H1 (cell line): ENCODE measurements around the gene NME7. TPM values are rescaled to one million over a fixed set of nuclear protein-coding genes. Genes with fewer than 3 reads are reported as not detected.

Experiments
- CTCF ChIA-PET: fragments of 300-600 bp; sonication (Branson Sonifier 250); formaldehyde crosslinking; loops from one replicate; lab custom pipeline; 2021; ENCODE audit not compliant: partially characterized antibody; lab: Charles Lee
- POLR2A ChIA-PET: fragments of 300-600 bp; sonication (Branson Sonifier 250); formaldehyde crosslinking; loops from one replicate; lab custom pipeline; 2021; ENCODE audit warnings: inconsistent platforms; ENCODE audit not compliant: partially characterized antibody; lab: Charles Lee
- DNase-seq, 2 experiments: peaks; one replicate each; pipeline versions ENCODE4 v3.0.0 to v3.0.0-alpha.2; 2010 to 2022; ENCODE audit warnings: low spot score in 2 of 2, low read depth in 1 of 2, mixed read lengths in 1 of 2
- FAIRE-seq: peaks from 2 replicates; lab custom pipeline; 2011; peaks lifted over from hg19 to GRCh38; lab: Jason Lieb, UNC
- H2AFZ ChIP-seq: 2 replicates; pipeline ENCODE4 v1.8.1; 2012; ENCODE audit warnings: low read length, inconsistent platforms
- H2AK5ac ChIP-seq: 2 replicates; pipeline ENCODE4 v1.6.1; 2013; ENCODE audit warnings: low read depth, low read length
- H2BK120ac ChIP-seq: replicated peaks from 2 replicates; pipeline ENCODE3; 2013; ENCODE audit warnings: low read depth, low read length, inconsistent platforms
- H2BK12ac ChIP-seq: 2 replicates; pipeline ENCODE4 v1.6.1; 2013; ENCODE audit warnings: low read depth, low read length
- H2BK15ac ChIP-seq: 2 replicates; pipeline ENCODE4 v1.6.1; 2013; ENCODE audit warnings: low read length
- H2BK20ac ChIP-seq: 2 replicates; pipeline ENCODE4 v1.6.1; 2013; ENCODE audit warnings: low read length
- H2BK5ac ChIP-seq: 2 replicates; pipeline ENCODE4 v1.6.1; 2013; ENCODE audit warnings: low read depth, low read length
- H3K14ac ChIP-seq: 2 replicates; pipeline ENCODE4 v1.6.1; 2013; ENCODE audit warnings: inconsistent platforms; ENCODE audit not compliant: insufficient read length
- H3K18ac ChIP-seq: 2 replicates; pipeline ENCODE4 v1.6.1; 2013; ENCODE audit warnings: low read length; ENCODE audit errors: extremely low read depth
- H3K23ac ChIP-seq: 2 replicates; pipeline ENCODE4 v1.6.1; 2013; ENCODE audit warnings: inconsistent platforms; ENCODE audit not compliant: insufficient read length
- H3K23me2 ChIP-seq: 2 replicates; pipeline ENCODE4 v1.6.1; 2013; ENCODE audit warnings: low read depth, low read length
- H3K27ac ChIP-seq: 2 replicates; pipeline ENCODE4 v1.6.1; 2011; ENCODE audit warnings: low read depth, low read length, inconsistent platforms
- H3K27me3 ChIP-seq, 4 experiments: replicated peaks in 1 of 4; 1 replicate in 1 of 4; 2 replicates in 3 of 4; pipeline versions ENCODE4 v1.6.1 to v1.8.1; 2011 to 2013; ENCODE audit warnings: low read length in 3 of 4, mild to moderate bottlenecking in 3 of 4, inconsistent platforms in 2 of 4, mixed read lengths in 2 of 4, moderate library complexity in 1 of 4; ENCODE audit not compliant: control insufficient read depth in 3 of 4, insufficient read depth in 3 of 4; ENCODE audit errors: extremely low read depth in 1 of 4
- H3K36me3 ChIP-seq, 4 experiments: 2 replicates each; pipeline versions ENCODE4 v1.6.1 to v1.8.1; 2011 to 2013; ENCODE audit warnings: mild to moderate bottlenecking in 4 of 4, low read length in 3 of 4, moderate library complexity in 2 of 4, control low read depth in 1 of 4, inconsistent platforms in 1 of 4; ENCODE audit not compliant: insufficient read depth in 4 of 4, control insufficient read depth in 2 of 4
- H3K4ac ChIP-seq: replicated peaks from 2 replicates; pipeline ENCODE3; 2013; ENCODE audit warnings: low read length, low read depth, mixed read lengths, inconsistent platforms; ENCODE audit not compliant: insufficient read length
- H3K4me1 ChIP-seq, 4 experiments: replicated peaks in 1 of 4; 1 replicate in 1 of 4; 2 replicates in 3 of 4; pipeline versions ENCODE4 v1.6.1 to v1.8.1; 2011 to 2013; ENCODE audit warnings: low read length in 3 of 4, inconsistent platforms in 2 of 4, mixed read lengths in 1 of 4; ENCODE audit not compliant: insufficient read depth in 4 of 4, control insufficient read depth in 3 of 4
- H3K4me2 ChIP-seq, 2 experiments: 2 replicates each; pipeline versions ENCODE4 v1.6.1 to v1.8.1; 2011 to 2013; ENCODE audit warnings: low read depth in 2 of 2, low read length in 2 of 2, control low read depth in 1 of 2, inconsistent platforms in 1 of 2, mild to moderate bottlenecking in 1 of 2; ENCODE audit not compliant: insufficient read depth in 1 of 2
- H3K4me3 ChIP-seq, 4 experiments: fragments of 200-600, 300-600 bp in 1 of 4; sonication (generic), shearing (Covaris generic), sonication (Bioruptor Twin) in 1 of 4; 2 replicates each; pipeline versions ENCODE4 v1.5.1 to v1.8.1; 2011 to 2016; ENCODE audit warnings: low read length in 4 of 4, low read depth in 3 of 4, control low read depth in 2 of 4, inconsistent platforms in 2 of 4, mild to moderate bottlenecking in 2 of 4, mixed read lengths in 1 of 4, moderate library complexity in 1 of 4; ENCODE audit not compliant: insufficient read depth in 2 of 4; ENCODE audit errors: extremely low read depth in 1 of 4
- H3K56ac ChIP-seq: replicated peaks from 2 replicates; pipeline ENCODE3; 2013; ENCODE audit warnings: low read depth, mild to moderate bottlenecking, mixed read lengths, low read length, inconsistent platforms; ENCODE audit not compliant: insufficient read length
- H3K79me1 ChIP-seq: 2 replicates; pipeline ENCODE4 v1.6.1; 2013; ENCODE audit warnings: low read depth, low read length, control low read depth
- H3K79me2 ChIP-seq, 2 experiments: 2 replicates each; pipeline versions ENCODE4 v1.6.1 to v1.8.1; 2012 to 2013; ENCODE audit warnings: low read length in 2 of 2, mild to moderate bottlenecking in 2 of 2, inconsistent platforms in 1 of 2; ENCODE audit not compliant: insufficient read depth in 2 of 2, control insufficient read depth in 1 of 2
- H3K9ac ChIP-seq, 4 experiments: replicated peaks in 1 of 4; 1 replicate in 1 of 4; 2 replicates in 3 of 4; pipeline versions ENCODE4 v1.6.1 to v1.8.1; 2011 to 2013; ENCODE audit warnings: low read depth in 3 of 4, low read length in 3 of 4, control low read depth in 2 of 4, mild to moderate bottlenecking in 2 of 4, moderate library complexity in 2 of 4, inconsistent platforms in 1 of 4; ENCODE audit errors: extremely low read depth in 1 of 4
- H3K9me3 ChIP-seq, 2 experiments: 2 replicates each; pipeline versions ENCODE4 v1.6.1 to v1.8.1; 2012 to 2013; ENCODE audit warnings: mild to moderate bottlenecking in 2 of 2, moderate library complexity in 2 of 2, control low read depth in 1 of 2, inconsistent platforms in 1 of 2, low read depth in 1 of 2, low read length in 1 of 2, mixed read lengths in 1 of 2; ENCODE audit not compliant: insufficient read depth in 2 of 2
- H4K20me1 ChIP-seq, 2 experiments: replicated peaks in 1 of 2; 2 replicates each; pipeline versions ENCODE3 to v1.8.1; 2011 to 2013; ENCODE audit warnings: inconsistent platforms in 2 of 2, low read length in 2 of 2, mild to moderate bottlenecking in 1 of 2; ENCODE audit not compliant: insufficient read depth in 2 of 2, control insufficient read depth in 1 of 2
- H4K5ac ChIP-seq: 2 replicates; pipeline ENCODE4 v1.6.1; 2013; ENCODE audit warnings: low read length, low read depth, mixed read lengths, inconsistent platforms; ENCODE audit not compliant: insufficient read length
- H4K8ac ChIP-seq: 2 replicates; pipeline ENCODE4 v1.8.0; 2013; ENCODE audit warnings: mild to moderate bottlenecking, moderate library complexity, low read length, inconsistent platforms; ENCODE audit not compliant: insufficient read depth; ENCODE audit errors: extremely low read depth
- H4K91ac ChIP-seq: replicated peaks from 2 replicates; pipeline ENCODE3; 2013; ENCODE audit warnings: low read length, mixed read lengths, inconsistent platforms; ENCODE audit not compliant: insufficient read length
- CBX5 ChIP-seq: fragments of 300-800, 300-1000 bp; sonication (generic); IDR thresholded peaks from 2 replicates; pipeline ENCODE4 v1.7.1; 2016; ENCODE audit warnings: antibody characterized with exemption, low read length, low read depth
- HDAC6 ChIP-seq: IDR thresholded peaks from one replicate; pipeline ENCODE4 v1.7.1; 2012; ENCODE audit warnings: low read depth, mild to moderate bottlenecking, inconsistent platforms, low read length, moderate library complexity
- KDM1A ChIP-seq: fragments of 200-600, 300-600 bp; sonication (generic); IDR thresholded peaks from 2 replicates; pipeline ENCODE4 v1.7.1; 2016; ENCODE audit warnings: mild to moderate bottlenecking, low read length, borderline replicate concordance
- SIN3A ChIP-seq, 2 experiments: IDR thresholded peaks in 1 of 2; conservative IDR thresholded peaks in 1 of 2; 2 replicates each; pipeline ENCODE4 v1.6.1; 2011 to 2012; ENCODE audit warnings: low read length in 2 of 2, improper control_type of control experiment in 1 of 2, low read depth in 1 of 2, mild to moderate bottlenecking in 1 of 2
- SIRT6 ChIP-seq: IDR thresholded peaks from one replicate; pipeline ENCODE4 v1.7.1; 2012; ENCODE audit warnings: low read length, inconsistent platforms
- SIX5 ChIP-seq: IDR thresholded peaks from 2 replicates; pipeline ENCODE4 v1.6.1; 2011; ENCODE audit warnings: mild to moderate bottlenecking, low read depth, low read length
- SUZ12 ChIP-seq: fragments of 200-600 bp; sonication (generic); IDR thresholded peaks from 2 replicates; pipeline ENCODE4 v1.6.1; 2012; ENCODE audit warnings: mild to moderate bottlenecking, inconsistent platforms, low read length, moderate library complexity, mixed read lengths
- TAF7 ChIP-seq: optimal IDR thresholded peaks from 2 replicates; pipeline ENCODE3; 2011; ENCODE audit warnings: low read depth, mild to moderate bottlenecking, inconsistent platforms, low read length, moderate library complexity, borderline replicate concordance
- WGBS, 2 experiments: shearing (Covaris generic) in 1 of 2; methylation state at CpG; one replicate each; pipeline versions ENCODE4 v1.1.6 to v1.1.7; 2013 to 2015; ENCODE audit warnings: low lambda C conversion rate in 2 of 2, mixed read lengths in 2 of 2, inconsistent platforms in 1 of 2, low coverage in 1 of 2, missing lambda C conversion rate in 1 of 2; ENCODE audit not compliant: insufficient replicate concordance in 2 of 2, insufficient coverage in 1 of 2, insufficient read length in 1 of 2; ENCODE audit errors: extremely low coverage in 1 of 2, missing lambda C conversion rate in 1 of 2; 5-methylcytosine and 5-hydroxymethylcytosine counted together
- polyA plus RNA-seq, 7 experiments: library from polyadenylated mRNA; depleted of rRNA in 3 of 7; stranded (reverse) in 5 of 7; unstranded in 2 of 7; fragments of >200 nt in 5 of 7; fragments of 200-250 nt in 2 of 7; gene quantifications; 1 replicate in 5 of 7; 2 replicates in 1 of 7; 4 replicates in 1 of 7; pipeline versions ENCODE4 v1.2.1 to v1.2.3, GENCODE V29; 2011 to 2013; ENCODE audit warnings: missing spikeins in 2 of 7, mixed read lengths in 2 of 7
- total RNA-seq: library from RNA; stranded (reverse); fragmentation: NEBNext Ultra II Directional; extraction: Animal tissue kit (Norgen Biotek cat#: 25700); gene quantifications from 2 replicates; pipeline ENCODE4 v1.2.1, GENCODE V29; 2021
- TF ChIP-seq, protein P1 (sequence below): IDR thresholded peaks from 2 replicates; pipeline ENCODE4 v1.6.1; 2012; ENCODE audit warnings: low read length, inconsistent platforms

The NME7 gene
- total and polyA plus RNA-seq, 2 of the 8 experiments (the other 6 are each of a cell fraction or from before 2014, with no cell fraction given): 11.6 to 28.5 TPM

DNA sequence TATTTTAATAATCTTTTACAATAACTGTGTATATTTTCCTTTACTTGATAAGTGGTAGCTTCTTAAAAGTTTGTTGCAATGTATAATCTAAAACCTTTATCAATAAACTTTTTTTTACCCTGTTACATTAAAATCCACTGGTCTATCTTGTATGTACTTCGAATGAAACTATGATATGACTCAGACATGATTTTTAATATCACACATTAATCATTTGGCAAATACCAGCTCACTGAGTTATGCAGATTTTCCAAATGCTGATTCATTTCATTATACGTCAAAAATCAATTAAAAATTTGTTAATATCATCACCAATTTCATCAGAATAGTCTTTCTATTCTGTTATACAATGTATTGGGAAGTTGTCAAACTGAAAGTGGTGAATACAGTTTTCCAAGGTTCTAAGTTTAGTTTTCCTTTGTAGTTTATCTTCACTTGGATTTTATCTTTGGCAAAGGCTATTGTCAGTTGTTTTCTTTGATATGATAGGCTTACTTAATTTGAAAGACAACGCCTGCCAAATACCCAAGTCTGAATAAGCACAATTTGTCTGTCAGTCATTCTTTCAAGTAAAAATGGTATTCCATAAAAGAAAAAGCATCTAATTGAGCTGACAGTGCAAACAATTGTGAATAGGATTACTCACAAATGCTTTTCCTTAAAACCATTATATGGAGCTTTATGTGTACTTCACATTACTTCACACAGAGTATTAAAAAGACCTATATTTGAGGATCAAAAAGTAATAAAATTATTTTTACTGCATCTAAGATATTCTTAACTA, 127.0 kb downstream of the NME7 start:
- no peaks in the 10 kb centered on the region for H3K27me3 ChIP-seq

More for the DNA sequence above, 127.0 kb downstream of the NME7 start:
- Histone ChIP-seq H3K36me3 (no peaks in the 10 kb centered on the region), H4K20me1 (no peaks in the 10 kb centered on the region), H2BK15ac (no peak overlapping the region), H3K4me2 (no peak overlapping the region), H2AK5ac (no peak overlapping the region), H3K27ac (no peak overlapping the region), H2BK5ac (no peak overlapping the region), H4K91ac (no peak overlapping the region), H3K14ac (no peak overlapping the region), H3K4me1 (peaks cover 0 to 4% (median 0%) of the 10 kb centered on the region in 4 experiments; a peak in 1 of 7 replicates), H3K18ac (no peak overlapping the region), H3K79me2 (no peaks in the 10 kb centered on the region), H2BK20ac (no peak overlapping the region), H3K23me2 (no peaks in the 10 kb centered on the region), H3K4ac (no peak overlapping the region), H2BK12ac (no peak overlapping the region), H2BK120ac (no peak overlapping the region), H3K9ac (no peak overlapping the region), H2AFZ (no peak overlapping the region), H4K8ac (no peak overlapping the region), H3K9me3 (no peaks in the 10 kb centered on the region), H4K5ac (no peak overlapping the region), H3K56ac (no peak overlapping the region), H3K4me3 (no peak overlapping the region), H3K79me1 (no peaks in the 10 kb centered on the region), H3K23ac (no peak overlapping the region)
- TF ChIP-seq, protein P1, sequence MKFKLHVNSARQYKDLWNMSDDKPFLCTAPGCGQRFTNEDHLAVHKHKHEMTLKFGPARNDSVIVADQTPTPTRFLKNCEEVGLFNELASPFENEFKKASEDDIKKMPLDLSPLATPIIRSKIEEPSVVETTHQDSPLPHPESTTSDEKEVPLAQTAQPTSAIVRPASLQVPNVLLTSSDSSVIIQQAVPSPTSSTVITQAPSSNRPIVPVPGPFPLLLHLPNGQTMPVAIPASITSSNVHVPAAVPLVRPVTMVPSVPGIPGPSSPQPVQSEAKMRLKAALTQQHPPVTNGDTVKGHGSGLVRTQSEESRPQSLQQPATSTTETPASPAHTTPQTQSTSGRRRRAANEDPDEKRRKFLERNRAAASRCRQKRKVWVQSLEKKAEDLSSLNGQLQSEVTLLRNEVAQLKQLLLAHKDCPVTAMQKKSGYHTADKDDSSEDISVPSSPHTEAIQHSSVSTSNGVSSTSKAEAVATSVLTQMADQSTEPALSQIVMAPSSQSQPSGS: no peak
- TF ChIP-seq HDAC6 (no peak), SIRT6 (no peak), SIX5 (no peak), SUZ12 (no peak), TAF7 (no peak), SIN3A (conservative IDR thresholded peaks at IDR 0.05 in 1 of 2, IDR thresholded peaks at IDR 0.05 in 1 of 2; ENCODE audit: low read depth in 1 of 2, low read length in 2 of 2) (no peak), KDM1A (no peak), CBX5 (no peak)
- FAIRE-seq (no peak), DNase-seq (no peak)
- WGBS, 2 experiments: 86% methylated on average over 3 of the region's 3 CpGs; no CpG with 5 or more reads in 1 of the 2 experiments
- CTCF ChIA-PET: no interaction called here
- POLR2A ChIA-PET: no interaction called here
